Measurements from ENCODE around the gene PALB2.
A peak's percentile ranks its signal among the peaks of the same experiment; 100 is the strongest.
"Not testable (repeated sequence)": the region's sequence is repeated elsewhere in the genome, so short reads cannot be mapped to it uniquely, and the experiment has no call there.

The PALB2 gene

DNA sequence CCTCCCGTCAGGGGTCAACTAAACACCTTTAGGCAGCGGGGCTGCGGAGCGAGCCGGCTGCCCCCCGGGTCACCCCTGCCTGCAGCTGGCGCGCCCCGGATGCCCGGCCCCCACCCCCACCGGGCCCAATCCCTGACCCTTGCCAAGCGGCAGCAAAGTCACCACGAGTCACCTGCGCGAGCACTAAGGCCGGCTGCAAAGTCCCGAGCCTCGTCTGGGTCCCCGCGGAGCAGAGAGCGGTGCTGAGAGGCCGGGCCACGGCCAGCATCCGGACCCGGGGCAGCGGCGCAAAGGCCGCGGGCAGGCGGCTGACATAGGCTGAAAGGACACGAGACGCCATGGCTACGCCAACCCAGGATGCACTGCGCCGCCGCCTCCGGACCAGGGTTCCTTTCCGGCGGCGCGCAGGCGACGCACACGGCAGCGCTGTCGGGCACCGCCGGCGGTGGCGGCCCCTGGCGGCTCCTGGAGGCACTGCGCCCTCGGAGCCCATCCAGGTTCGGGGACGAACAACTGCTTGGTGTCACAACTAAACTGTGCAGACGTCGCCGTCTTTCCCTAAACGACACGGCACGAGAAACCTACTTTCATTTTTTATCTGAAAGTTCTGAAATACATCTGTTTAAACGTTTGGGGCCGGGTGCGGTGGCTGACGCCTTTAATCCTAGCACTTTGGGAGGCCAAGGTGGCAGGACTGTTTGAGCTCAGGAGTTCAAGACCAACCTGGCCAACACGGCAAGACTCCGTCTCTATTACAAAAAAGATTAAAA is 45.0 kb downstream of the PALB2 start, which contains the start of gene NDUFAB1:
Gene NDUFAB1 (minus strand): TSS at position 366 of the 770 bp plus-strand sequence. CDS start 26 bp downstream, at position 340.
- peak within 1 kb of the TSS; percentile 92 for H3K4me3 ChIP-seq (replicated peaks; ENCODE audit: low read depth, low read length)
- TF ChIP-seq, protein P1, sequence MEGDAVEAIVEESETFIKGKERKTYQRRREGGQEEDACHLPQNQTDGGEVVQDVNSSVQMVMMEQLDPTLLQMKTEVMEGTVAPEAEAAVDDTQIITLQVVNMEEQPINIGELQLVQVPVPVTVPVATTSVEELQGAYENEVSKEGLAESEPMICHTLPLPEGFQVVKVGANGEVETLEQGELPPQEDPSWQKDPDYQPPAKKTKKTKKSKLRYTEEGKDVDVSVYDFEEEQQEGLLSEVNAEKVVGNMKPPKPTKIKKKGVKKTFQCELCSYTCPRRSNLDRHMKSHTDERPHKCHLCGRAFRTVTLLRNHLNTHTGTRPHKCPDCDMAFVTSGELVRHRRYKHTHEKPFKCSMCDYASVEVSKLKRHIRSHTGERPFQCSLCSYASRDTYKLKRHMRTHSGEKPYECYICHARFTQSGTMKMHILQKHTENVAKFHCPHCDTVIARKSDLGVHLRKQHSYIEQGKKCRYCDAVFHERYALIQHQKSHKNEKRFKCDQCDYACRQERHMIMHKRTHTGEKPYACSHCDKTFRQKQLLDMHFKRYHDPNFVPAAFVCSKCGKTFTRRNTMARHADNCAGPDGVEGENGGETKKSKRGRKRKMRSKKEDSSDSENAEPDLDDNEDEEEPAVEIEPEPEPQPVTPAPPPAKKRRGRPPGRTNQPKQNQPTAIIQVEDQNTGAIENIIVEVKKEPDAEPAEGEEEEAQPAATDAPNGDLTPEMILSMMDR (IDR thresholded peaks at IDR 0.05; ENCODE audit: low read depth, low read length, missing control alignments): peak; percentile 99

DNA sequence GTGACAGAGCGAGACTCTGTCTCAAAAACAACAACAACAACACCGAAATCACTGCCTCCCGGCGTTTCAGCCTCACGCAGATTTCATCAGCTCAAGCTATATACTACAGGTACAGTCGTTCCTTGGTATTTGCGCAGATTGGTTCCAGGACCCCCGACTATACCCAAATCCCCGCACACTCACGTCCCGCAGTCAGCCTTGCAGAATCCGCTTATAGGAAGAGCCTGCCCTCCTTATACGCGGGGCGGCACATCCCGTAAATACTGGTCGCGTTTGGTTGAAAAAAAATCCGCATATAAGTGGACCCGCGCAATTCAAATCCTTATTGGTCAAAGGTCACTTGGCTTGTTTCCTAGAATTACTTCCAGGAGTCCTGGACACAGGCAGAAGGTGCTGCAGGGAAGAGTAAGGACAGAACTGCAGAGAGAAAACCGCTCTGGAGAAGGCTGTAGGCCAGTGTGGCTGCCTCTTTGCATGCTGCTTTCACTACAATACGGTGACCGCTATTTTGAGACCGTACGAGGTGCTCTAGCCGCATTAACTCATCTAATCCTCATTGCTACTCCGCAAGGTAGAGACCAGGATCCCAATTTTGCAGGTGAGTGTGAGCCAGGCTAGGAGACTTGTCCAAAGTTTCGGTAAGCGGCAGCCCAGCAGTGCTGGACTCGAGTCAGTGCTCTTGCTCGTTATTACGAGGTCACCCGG is 45.7 kb downstream of the PALB2 start:
- TF ChIP-seq, protein P1 (IDR thresholded peaks at IDR 0.05; ENCODE audit: low read depth, low read length, missing control alignments): no peak
- peak overlapping the region; percentile 92 for H3K4me3 ChIP-seq (replicated peaks; ENCODE audit: low read depth, low read length)
- DNase-seq (ENCODE audit: extremely low read depth, low read depth): no peak

More for the DNA sequence above, 45.0 kb downstream of the PALB2 start, which contains the start of gene NDUFAB1:
- peak; percentile 30 for DNase-seq (ENCODE audit: extremely low read depth, low read depth)

DNA sequence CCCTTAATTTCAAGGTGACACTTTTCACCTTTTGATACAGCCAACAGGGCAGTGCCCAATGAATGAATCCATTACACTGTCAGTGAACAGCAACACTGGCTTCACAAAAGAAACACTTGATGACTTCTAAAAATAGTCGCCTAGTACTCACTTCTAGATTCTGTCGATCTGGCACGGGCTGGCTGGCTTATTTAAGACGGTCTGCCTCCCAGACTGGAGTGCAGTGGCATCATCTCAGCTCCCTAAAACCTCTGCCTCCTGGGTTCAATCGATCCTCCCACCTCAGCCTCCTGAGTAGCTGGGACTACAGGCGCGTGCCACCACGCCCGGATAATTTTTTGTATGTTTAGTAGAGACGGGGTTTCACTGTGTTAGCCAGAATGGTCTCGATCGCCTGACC is 46.9 kb downstream of the PALB2 start:
- no peak for DNase-seq (ENCODE audit: extremely low read depth, low read depth)
- TF ChIP-seq, protein P1 (IDR thresholded peaks at IDR 0.05; ENCODE audit: low read depth, low read length, missing control alignments): no peak
- no peak overlapping the region for H3K4me3 ChIP-seq (replicated peaks; ENCODE audit: low read depth, low read length)

DNA sequence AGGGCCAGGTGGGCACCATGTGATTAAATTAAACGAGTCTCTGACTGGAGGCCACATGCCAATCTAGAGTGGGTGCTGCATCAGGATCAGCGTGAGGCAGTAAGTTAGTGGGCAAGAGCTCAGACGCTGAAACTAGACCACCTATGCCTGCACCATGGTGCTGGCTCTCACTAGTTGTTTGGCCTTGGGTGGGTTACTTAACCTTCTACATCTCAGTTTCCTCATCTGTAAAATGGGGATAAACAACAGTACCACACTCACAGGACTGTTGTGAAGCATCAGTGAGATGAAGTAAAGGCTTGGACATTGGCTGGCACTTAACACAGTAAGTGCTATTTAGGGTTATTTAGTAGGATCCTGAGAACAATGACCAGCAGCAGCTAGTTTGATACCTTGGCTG is 50.9 kb downstream of the PALB2 start:
- H3K4me3 ChIP-seq (replicated peaks; ENCODE audit: low read depth, low read length): no peak overlapping the region
- DNase-seq (ENCODE audit: extremely low read depth, low read depth): no peak
- TF ChIP-seq, protein P1 (IDR thresholded peaks at IDR 0.05; ENCODE audit: low read depth, low read length, missing control alignments): no peak

DNA sequence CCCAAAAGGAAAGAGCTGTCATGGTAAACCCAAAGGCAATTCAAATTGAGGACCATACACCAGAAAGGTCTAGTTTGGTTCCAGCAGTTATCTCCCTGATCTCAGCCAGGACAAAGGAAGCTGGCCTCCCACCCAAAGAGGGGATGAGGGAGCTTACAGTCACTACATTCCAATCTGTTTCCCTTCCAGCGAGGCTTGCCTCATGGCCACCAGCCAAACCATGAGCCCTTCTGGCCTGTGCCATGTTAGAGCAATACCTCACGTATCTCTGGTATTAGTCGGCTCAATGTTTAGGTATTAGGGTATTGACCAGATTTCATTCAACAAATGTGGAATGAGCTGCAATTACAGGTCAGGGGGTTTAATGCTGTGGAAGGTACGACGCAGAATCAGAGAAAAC is 53.4 kb downstream of the PALB2 start:
- TF ChIP-seq, protein P1 (IDR thresholded peaks at IDR 0.05; ENCODE audit: low read depth, low read length, missing control alignments): no peak
- no peak overlapping the region for H3K4me3 ChIP-seq (replicated peaks; ENCODE audit: low read depth, low read length)
- peak; percentile 19 for DNase-seq (ENCODE audit: extremely low read depth, low read depth)

DNA sequence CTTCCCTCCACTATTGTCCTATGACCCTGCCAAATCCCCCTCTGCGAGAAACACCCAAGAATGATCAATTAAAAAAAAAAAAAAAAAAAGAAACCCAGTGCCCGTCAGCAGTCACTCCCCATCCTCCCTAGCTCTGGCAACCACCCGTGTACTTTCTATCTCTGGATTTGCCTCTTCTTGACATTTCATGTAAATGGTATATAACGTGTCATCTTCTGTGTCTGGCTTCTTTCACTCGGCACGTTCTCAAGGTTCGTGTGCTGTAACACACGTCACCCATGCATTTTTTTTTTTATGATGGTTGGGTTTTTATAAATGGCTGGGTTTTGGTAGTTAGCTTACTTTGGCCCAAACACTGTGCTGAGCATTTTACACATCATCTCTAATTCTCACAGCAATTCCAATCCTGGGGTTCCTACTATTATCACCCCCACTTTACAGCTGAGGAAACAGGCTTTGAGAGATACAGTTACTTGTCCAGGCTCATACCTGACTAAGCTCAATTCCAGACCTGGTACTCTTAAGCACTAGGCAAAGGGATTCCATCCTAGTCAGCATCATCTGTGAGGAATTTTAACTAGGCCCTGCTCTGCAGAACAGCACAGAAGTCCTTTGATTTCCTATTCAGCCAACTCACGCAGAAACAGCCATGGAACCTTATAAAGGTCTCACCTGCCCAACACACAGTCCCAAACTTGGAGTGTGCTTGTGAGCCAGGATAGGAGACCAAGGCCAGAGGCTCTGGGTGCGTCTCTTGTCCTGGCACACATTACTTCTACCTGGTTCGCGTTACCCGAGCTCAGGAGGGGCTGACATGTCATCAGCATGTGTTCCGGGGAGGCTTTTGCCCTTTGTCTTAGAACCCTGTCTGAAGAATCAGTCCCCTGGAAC is 56.7 kb downstream of the PALB2 start:
- TF ChIP-seq, protein P1 (IDR thresholded peaks at IDR 0.05; ENCODE audit: low read depth, low read length, missing control alignments): no peak
- H3K4me3 ChIP-seq (replicated peaks; ENCODE audit: low read depth, low read length): no peak overlapping the region
- no peak for DNase-seq (ENCODE audit: extremely low read depth, low read depth)

DNA sequence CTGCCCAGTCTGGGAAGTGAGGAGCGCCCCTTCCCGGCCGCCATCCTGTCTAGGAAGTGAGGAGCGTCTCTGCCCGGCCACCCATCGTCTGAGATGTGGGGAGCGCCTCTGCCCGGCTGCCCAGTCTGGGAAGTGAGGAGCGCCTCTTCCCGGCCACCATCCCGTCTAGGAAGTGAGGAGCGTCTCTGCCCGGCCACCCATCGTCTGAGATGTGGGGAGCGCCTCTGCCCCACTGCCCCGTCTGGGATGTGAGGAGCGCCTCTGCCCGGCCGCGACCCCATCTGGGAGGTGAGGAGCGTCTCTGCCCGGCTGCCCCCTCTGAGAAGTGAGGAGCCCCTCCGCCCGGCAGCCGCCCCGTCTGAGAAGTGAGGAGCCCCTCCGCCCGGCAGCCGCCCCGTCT is 57.8 kb downstream of the PALB2 start:
- not testable (repeated sequence) for DNase-seq (ENCODE audit: extremely low read depth, low read depth); H3K4me3 ChIP-seq (replicated peaks; ENCODE audit: low read depth, low read length)
